Activated T-helper 2 cell treated with anti-CD3 and anti-CD28 coated beads, Interferon-gamma antibody, Interleukin-2, Interleukin-4, amounts not matched to agents 10 μg/mL and 5 μg/mL and 100 μg/mL, durations not matched to agents 14 hours and 24 hours and 36 hours (primary cell): ENCODE data around the gene TMEM209. TPM values are rescaled to one million over a fixed set of nuclear protein-coding genes. Genes with fewer than 3 reads are reported as not detected.
"Not testable (repeated sequence)": the region's sequence is repeated elsewhere in the genome, so short reads cannot be mapped to it uniquely, and the experiment has no call there.

Experiments used
- DNase-seq: peaks from one replicate; pipeline ENCODE4 v3.0.0; 2021; ENCODE audit warnings: low spot score
- H3K27ac Mint-ChIP-seq: one replicate; pipeline ENCODE4 v1.8.0; 2021; ENCODE audit warnings: mixed read lengths
- H3K27me3 Mint-ChIP-seq: one replicate; pipeline ENCODE4 v1.8.0; 2021; ENCODE audit warnings: low read depth, mixed read lengths
- H3K36me3 Mint-ChIP-seq: one replicate; pipeline ENCODE4 v1.8.0; 2021; ENCODE audit warnings: low read depth, mixed read lengths
- H3K4me1 Mint-ChIP-seq: one replicate; pipeline ENCODE4 v1.8.0; 2021; ENCODE audit warnings: low read depth, mixed read lengths
- H3K4me3 Mint-ChIP-seq: one replicate; pipeline ENCODE4 v1.8.0; 2021; ENCODE audit warnings: low read depth, mild to moderate bottlenecking, moderate library complexity, mixed read lengths
- H3K9me3 Mint-ChIP-seq: one replicate; pipeline ENCODE4 v1.8.0; 2021; ENCODE audit warnings: mixed read lengths
- intact Hi-C: fragments of 100-400 bp; cut with micrococcal nuclease; formaldehyde crosslinking; loops from one replicate; pipeline ENCODE4 v1.15.1; 2023
- total RNA-seq: library from RNA; stranded (reverse); gene quantifications from 2 replicates; pipeline ENCODE4 v1.2.3, GENCODE V29; 2022

The TMEM209 gene
- total RNA-seq, 1 donor from 2014 or later, result 41.6 TPM

- DNase-seq, H3K4me3 Mint-ChIP-seq, H3K9me3 Mint-ChIP-seq, intact Hi-C loops, H3K27me3 Mint-ChIP-seq, H3K27ac Mint-ChIP-seq, H3K4me1 Mint-ChIP-seq, H3K36me3 Mint-ChIP-seq: not testable (repeated sequence)
Observed at GRCh38 chr7:130229981-130230380, 24.8 kb upstream of the TMEM209 start.

GRCh38 chr7:130228840-130229502 lies 23.8 kb upstream of the TMEM209 start:
- H3K4me1 Mint-ChIP-seq, result peaks cover 3% of the 10 kb centered on the region
- DNase-seq, result no peak
- H3K27ac Mint-ChIP-seq, result no peak overlapping the region
- H3K36me3 Mint-ChIP-seq, result no peaks in the 10 kb centered on the region
- H3K9me3 Mint-ChIP-seq, result no peaks in the 10 kb centered on the region
- H3K27me3 Mint-ChIP-seq, result no peaks in the 10 kb centered on the region
- H3K4me3 Mint-ChIP-seq, result no peak overlapping the region
- intact Hi-C loops, result no loop called here

GRCh38 chr7:130227883-130228575 lies 22.8 kb upstream of the TMEM209 start:
- Mint-ChIP-seq H3K27me3 (no peaks in the 10 kb centered on the region), H3K36me3 (no peaks in the 10 kb centered on the region), H3K27ac (no peak overlapping the region), H3K4me1 (peaks cover 6% of the 10 kb centered on the region), H3K9me3 (no peaks in the 10 kb centered on the region), H3K4me3 (no peak overlapping the region)
- intact Hi-C loops, result no loop called here
- no peak for DNase-seq

- Mint-ChIP-seq H3K27ac (no peak overlapping the region), H3K4me3 (no peak overlapping the region), H3K9me3 (no peaks in the 10 kb centered on the region), H3K4me1 (peaks cover 6% of the 10 kb centered on the region), H3K36me3 (no peaks in the 10 kb centered on the region), H3K27me3 (no peaks in the 10 kb centered on the region)
- no peak for DNase-seq
- intact Hi-C loops, result no loop called here
Observed at GRCh38 chr7:130226333-130226732, 21.1 kb upstream of the TMEM209 start.

GRCh38 chr7:130224923-130225322 lies 19.7 kb upstream of the TMEM209 start:
- H3K4me1 Mint-ChIP-seq, H3K36me3 Mint-ChIP-seq, DNase-seq, H3K4me3 Mint-ChIP-seq, intact Hi-C loops, H3K9me3 Mint-ChIP-seq, H3K27me3 Mint-ChIP-seq, H3K27ac Mint-ChIP-seq: not testable (repeated sequence)

GRCh38 chr7:130224210-130224609 lies 19.0 kb upstream of the TMEM209 start:
- Mint-ChIP-seq H3K36me3 (no peaks in the 10 kb centered on the region), H3K4me1 (peaks cover 6% of the 10 kb centered on the region), H3K27ac (no peak overlapping the region), H3K27me3 (no peaks in the 10 kb centered on the region), H3K9me3 (no peaks in the 10 kb centered on the region), H3K4me3 (no peak overlapping the region)
- intact Hi-C loops, result no loop called here
- no peak for DNase-seq

- intact Hi-C loops, result no loop called here
- Mint-ChIP-seq H3K36me3 (no peaks in the 10 kb centered on the region), H3K4me1 (peaks cover 6% of the 10 kb centered on the region), H3K4me3 (no peak overlapping the region), H3K9me3 (no peaks in the 10 kb centered on the region), H3K27me3 (no peaks in the 10 kb centered on the region), H3K27ac (no peak overlapping the region)
- no peak for DNase-seq
Observed at GRCh38 chr7:130223646-130224045, 18.4 kb upstream of the TMEM209 start.

GRCh38 chr7:130221746-130222145 lies 16.5 kb upstream of the TMEM209 start:
- H3K9me3 Mint-ChIP-seq, result no peaks in the 10 kb centered on the region
- no peak overlapping the region for H3K27ac Mint-ChIP-seq
- H3K36me3 Mint-ChIP-seq, result no peaks in the 10 kb centered on the region
- DNase-seq, result no peak
- H3K4me1 Mint-ChIP-seq, result peaks cover 6% of the 10 kb centered on the region
- H3K4me3 Mint-ChIP-seq, result no peak overlapping the region
- H3K27me3 Mint-ChIP-seq, result peaks cover 3% of the 10 kb centered on the region
- intact Hi-C loops, result no loop called here

- Mint-ChIP-seq H3K4me1 (peaks cover 6% of the 10 kb centered on the region), H3K36me3 (no peaks in the 10 kb centered on the region), H3K27ac (no peak overlapping the region), H3K4me3 (no peak overlapping the region), H3K27me3 (peaks cover 8% of the 10 kb centered on the region), H3K9me3 (no peaks in the 10 kb centered on the region)
- DNase-seq, result no peak
- intact Hi-C loops, result no loop called here
Observed at GRCh38 chr7:130219871-130220270, 14.7 kb upstream of the TMEM209 start.

GRCh38 chr7:130218806-130219620 lies 13.8 kb upstream of the TMEM209 start:
- intact Hi-C loops, result no loop called here
- DNase-seq, result no peak
- Mint-ChIP-seq H3K36me3 (no peaks in the 10 kb centered on the region), H3K4me1 (peaks cover 4% of the 10 kb centered on the region), H3K9me3 (no peaks in the 10 kb centered on the region), H3K4me3 (no peak overlapping the region), H3K27me3 (peaks cover 12% of the 10 kb centered on the region), H3K27ac (no peak overlapping the region)

- Mint-ChIP-seq H3K4me1 (no peaks in the 10 kb centered on the region), H3K27ac (no peak overlapping the region), H3K9me3 (no peaks in the 10 kb centered on the region), H3K36me3 (no peaks in the 10 kb centered on the region), H3K4me3 (no peak overlapping the region), H3K27me3 (peaks cover 17% of the 10 kb centered on the region)
- DNase-seq, result no peak
- intact Hi-C loops, result no loop called here
Observed at GRCh38 chr7:130216750-130217149, 11.5 kb upstream of the TMEM209 start.

GRCh38 chr7:130216025-130216424 lies 10.8 kb upstream of the TMEM209 start:
- Mint-ChIP-seq H3K36me3 (no peaks in the 10 kb centered on the region), H3K4me1 (no peaks in the 10 kb centered on the region), H3K9me3 (no peaks in the 10 kb centered on the region), H3K4me3 (no peak overlapping the region), H3K27ac (no peak overlapping the region), H3K27me3 (peaks cover 17% of the 10 kb centered on the region)
- intact Hi-C loops, result no loop called here
- no peak for DNase-seq

GRCh38 chr7:130213828-130214227 lies 8.6 kb upstream of the TMEM209 start:
- H3K4me1 Mint-ChIP-seq, result no peaks in the 10 kb centered on the region
- intact Hi-C loops, result no loop called here
- H3K4me3 Mint-ChIP-seq, result no peak overlapping the region
- no peak for DNase-seq
- no peaks in the 10 kb centered on the region for H3K9me3 Mint-ChIP-seq
- H3K27ac Mint-ChIP-seq, result no peak overlapping the region
- no peaks in the 10 kb centered on the region for H3K36me3 Mint-ChIP-seq
- peaks cover 17% of the 10 kb centered on the region for H3K27me3 Mint-ChIP-seq
